Measurements from ENCODE around the gene SYT14. TPM values are rescaled to one million over a fixed set of nuclear protein-coding genes. Genes with fewer than 3 reads are reported as not detected.

The SYT14 gene
- total and polyA plus RNA-seq, 3 donors from 2014 or later: 3.4 to 11.3 (median 10.8) TPM

DNA sequence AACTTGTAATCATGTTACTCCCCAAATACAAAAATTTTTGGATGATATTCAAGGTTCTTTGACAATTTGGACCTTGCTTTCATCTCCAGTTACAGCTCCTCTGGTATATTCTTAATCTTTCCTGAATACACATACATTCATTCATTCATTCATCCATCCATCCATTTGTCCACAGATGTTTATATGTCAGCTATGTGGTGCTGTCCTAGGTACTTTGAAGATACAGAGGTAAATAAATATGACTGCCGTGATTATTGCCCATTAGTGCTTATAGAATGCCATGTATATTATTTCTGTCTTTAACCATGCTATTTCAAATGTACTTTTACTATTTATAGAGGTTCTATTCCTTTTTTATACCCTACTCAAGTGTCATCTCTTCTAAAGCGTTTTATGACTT lies 72.1 kb downstream of the SYT14 start:
- H3K4me3 ChIP-seq: no peak overlapping the region
- intact Hi-C loops (cut with DNase I; ENCODE audit: low total_unique reads): no loop called here
- no peak overlapping the region for H3K27ac ChIP-seq
- H3K4me1 ChIP-seq: no peaks in the 10 kb centered on the region
- no peaks in the 10 kb centered on the region for H3K36me3 ChIP-seq (ENCODE audit: low read depth, missing control alignments)
- WGBS, 2 donors: 87 to 91% methylated on average over 2 of the region's 2 CpGs
- no peaks in the 10 kb centered on the region for H3K9me3 ChIP-seq
- TF ChIP-seq, protein P1, sequence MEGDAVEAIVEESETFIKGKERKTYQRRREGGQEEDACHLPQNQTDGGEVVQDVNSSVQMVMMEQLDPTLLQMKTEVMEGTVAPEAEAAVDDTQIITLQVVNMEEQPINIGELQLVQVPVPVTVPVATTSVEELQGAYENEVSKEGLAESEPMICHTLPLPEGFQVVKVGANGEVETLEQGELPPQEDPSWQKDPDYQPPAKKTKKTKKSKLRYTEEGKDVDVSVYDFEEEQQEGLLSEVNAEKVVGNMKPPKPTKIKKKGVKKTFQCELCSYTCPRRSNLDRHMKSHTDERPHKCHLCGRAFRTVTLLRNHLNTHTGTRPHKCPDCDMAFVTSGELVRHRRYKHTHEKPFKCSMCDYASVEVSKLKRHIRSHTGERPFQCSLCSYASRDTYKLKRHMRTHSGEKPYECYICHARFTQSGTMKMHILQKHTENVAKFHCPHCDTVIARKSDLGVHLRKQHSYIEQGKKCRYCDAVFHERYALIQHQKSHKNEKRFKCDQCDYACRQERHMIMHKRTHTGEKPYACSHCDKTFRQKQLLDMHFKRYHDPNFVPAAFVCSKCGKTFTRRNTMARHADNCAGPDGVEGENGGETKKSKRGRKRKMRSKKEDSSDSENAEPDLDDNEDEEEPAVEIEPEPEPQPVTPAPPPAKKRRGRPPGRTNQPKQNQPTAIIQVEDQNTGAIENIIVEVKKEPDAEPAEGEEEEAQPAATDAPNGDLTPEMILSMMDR (IDR thresholded peaks at IDR 0.05): no peak
- no peak for TF ChIP-seq POLR2A (IDR thresholded peaks at IDR 0.05)
- no peak for DNase-seq
- no peaks in the 10 kb centered on the region for H3K27me3 ChIP-seq

DNA sequence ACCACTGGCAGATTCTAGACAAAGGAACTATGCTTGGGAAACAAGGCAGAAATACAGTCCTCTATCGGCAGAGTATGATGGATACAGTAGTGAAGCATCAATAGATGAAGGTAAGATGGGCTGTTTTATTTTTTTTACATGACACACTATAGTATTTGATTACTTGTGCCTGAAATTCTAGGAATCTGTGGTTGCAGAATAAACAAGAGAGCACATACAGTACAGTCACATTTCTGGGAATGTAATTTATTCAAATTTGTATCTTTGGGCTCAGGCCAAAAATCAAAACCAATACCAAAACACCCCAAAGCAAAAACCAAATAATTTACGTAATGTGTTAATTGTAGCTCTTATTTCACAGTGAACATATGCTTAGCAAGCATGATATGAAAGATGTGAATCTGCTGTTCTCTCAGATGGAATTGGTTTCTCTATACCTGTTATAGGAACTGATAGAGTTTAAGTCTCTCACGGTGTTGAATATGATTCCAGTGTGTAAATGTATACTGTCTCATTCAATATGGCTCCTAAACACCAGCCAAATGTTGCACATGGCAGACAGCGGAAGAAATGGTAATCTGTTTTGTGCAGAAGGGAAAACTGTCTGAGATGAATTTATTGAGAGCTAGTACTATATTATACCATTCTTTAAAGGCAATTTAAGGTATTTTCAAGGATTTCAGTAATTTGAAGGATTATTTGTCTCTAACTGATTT lies 83.3 kb downstream of the SYT14 start:
- no peak overlapping the region for H3K4me3 ChIP-seq
- intact Hi-C loops (cut with DNase I; ENCODE audit: low total_unique reads): no loop called here
- DNase-seq: no peak
- H3K9me3 ChIP-seq: no peaks in the 10 kb centered on the region
- no peak overlapping the region for H3K27ac ChIP-seq
- TF ChIP-seq, protein P1 (IDR thresholded peaks at IDR 0.05): no peak
- H3K36me3 ChIP-seq (ENCODE audit: low read depth, missing control alignments): no peaks in the 10 kb centered on the region
- H3K4me1 ChIP-seq: no peaks in the 10 kb centered on the region
- no peaks in the 10 kb centered on the region for H3K27me3 ChIP-seq
- WGBS, 2 donors: 92 to 93% methylated on average over 4 of the region's 4 CpGs

DNA sequence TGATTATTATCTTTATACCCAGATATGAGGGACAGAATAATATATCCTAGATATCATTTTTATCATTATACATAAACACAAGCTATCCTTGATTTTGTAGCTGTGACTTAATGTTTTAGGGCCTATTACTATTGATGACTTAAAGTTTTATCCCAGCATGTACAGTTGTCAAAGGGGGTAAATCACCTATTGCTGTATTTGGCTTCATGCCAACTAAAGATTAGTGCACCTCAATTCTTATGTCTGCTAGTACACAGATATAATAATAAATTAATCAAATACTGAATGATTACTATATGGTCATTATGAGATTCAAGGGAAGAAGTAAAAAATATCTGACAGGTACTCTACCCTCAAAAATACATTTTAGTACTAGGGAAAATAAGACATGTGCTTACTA lies 84.0 kb downstream of the SYT14 start:
- TF ChIP-seq, protein P1 (IDR thresholded peaks at IDR 0.05): no peak
- no peak for TF ChIP-seq POLR2A (IDR thresholded peaks at IDR 0.05)
- no peaks in the 10 kb centered on the region for H3K27me3 ChIP-seq
- intact Hi-C loops (cut with DNase I; ENCODE audit: low total_unique reads): no loop called here
- no peaks in the 10 kb centered on the region for H3K9me3 ChIP-seq
- H3K4me1 ChIP-seq: no peaks in the 10 kb centered on the region
- no peak overlapping the region for H3K27ac ChIP-seq
- no peak overlapping the region for H3K4me3 ChIP-seq
- DNase-seq: no peak
- no peaks in the 10 kb centered on the region for H3K36me3 ChIP-seq (ENCODE audit: low read depth, missing control alignments)

DNA sequence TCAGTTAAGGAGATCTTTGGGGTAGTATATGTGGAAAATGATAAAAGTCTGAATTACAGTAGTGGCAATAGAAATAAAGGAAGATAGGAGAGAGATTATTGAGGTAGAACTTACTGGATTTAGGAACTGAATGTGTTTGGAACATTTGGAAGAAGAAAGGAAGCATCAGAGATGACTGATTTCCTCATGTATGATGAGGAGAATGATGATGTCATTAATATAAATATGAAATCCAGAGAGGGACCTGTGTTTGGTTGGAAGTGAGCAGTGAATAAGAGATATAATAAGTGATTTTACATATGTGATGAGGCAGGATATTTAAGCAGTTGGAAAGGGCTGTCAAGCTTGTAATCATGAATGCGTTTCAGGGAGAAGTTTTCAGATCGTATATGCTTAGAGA lies 86.3 kb downstream of the SYT14 start:
- Histone ChIP-seq H3K27me3 (no peaks in the 10 kb centered on the region), H3K4me1 (no peaks in the 10 kb centered on the region), H3K36me3 (ENCODE audit: low read depth, missing control alignments) (no peaks in the 10 kb centered on the region), H3K9me3 (no peaks in the 10 kb centered on the region), H3K27ac (no peak overlapping the region), H3K4me3 (no peak overlapping the region)
- intact Hi-C loops (cut with DNase I; ENCODE audit: low total_unique reads): no loop called here
- no peak for DNase-seq
- 82 to 85% methylated on average over 2 of the region's 2 CpGs for WGBS, 2 donors
- TF ChIP-seq, protein P1 (IDR thresholded peaks at IDR 0.05): no peak
- TF ChIP-seq POLR2A (IDR thresholded peaks at IDR 0.05): no peak

DNA sequence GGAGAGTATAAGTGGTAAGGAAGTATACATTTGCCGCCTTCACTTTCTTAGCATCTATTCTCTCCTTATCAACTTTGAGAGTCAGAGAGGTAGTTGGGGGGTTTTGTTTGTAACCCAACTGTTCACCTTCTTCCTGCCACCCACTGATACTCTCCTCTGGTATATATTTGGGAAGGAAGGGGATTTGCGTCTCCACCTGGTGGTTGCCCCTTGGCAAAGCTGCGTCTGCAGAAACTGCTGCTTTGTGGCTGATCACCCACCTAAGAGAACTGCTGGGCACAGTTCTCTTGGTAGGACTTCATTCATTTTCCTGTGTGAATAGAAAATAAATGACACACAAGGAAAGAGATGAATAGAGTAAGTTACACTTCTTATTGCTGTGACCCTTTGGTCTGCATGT lies 87.0 kb downstream of the SYT14 start:
- TF ChIP-seq POLR2A (IDR thresholded peaks at IDR 0.05): no peak
- TF ChIP-seq, protein P1 (IDR thresholded peaks at IDR 0.05): no peak
- intact Hi-C loops (cut with DNase I; ENCODE audit: low total_unique reads): no loop called here

More for the DNA sequence above, 87.0 kb downstream of the SYT14 start:
- no peak overlapping the region for H3K4me3 ChIP-seq
- H3K9me3 ChIP-seq: no peaks in the 10 kb centered on the region
- no peaks in the 10 kb centered on the region for H3K4me1 ChIP-seq
- no peaks in the 10 kb centered on the region for H3K27me3 ChIP-seq
- DNase-seq: no peak
- WGBS, 2 donors: 60 to 84% methylated on average over 3 of the region's 3 CpGs
- H3K36me3 ChIP-seq (ENCODE audit: low read depth, missing control alignments): no peaks in the 10 kb centered on the region
- H3K27ac ChIP-seq: no peak overlapping the region
